PC-3 (cell line): ENCODE measurements around the gene RAB40C. TPM values are rescaled to one million over a fixed set of nuclear protein-coding genes. Genes with fewer than 3 reads are reported as not detected.

Experiments
- ATAC-seq: fragments of 200-7000 bp; cut with Tn5 transposase; 2 replicates; pipeline ENCODE4 v1.9.1; 2020; ENCODE audit warnings: mild to moderate bottlenecking, moderate library complexity
- BruUV-seq: library from RNA; stranded (reverse); fragments of 400-500 nt; replicated peaks from 2 replicates; lab custom pipeline; 2021; lab: Mats Ljungman, UMichigan
- CTCF ChIA-PET: fragments of 300-600 bp; sonication (Branson Sonifier 250); formaldehyde crosslinking; loops from one replicate; lab custom pipeline; 2022; ENCODE audit warnings: antibody characterized with exemption; lab: Charles Lee
- POLR2A ChIA-PET: fragments of 300-600 bp; sonication (Branson Sonifier 250); formaldehyde crosslinking; loops from one replicate; lab custom pipeline; 2022; ENCODE audit warnings: antibody characterized with exemption; ENCODE audit not compliant: unreplicated experiment; lab: Charles Lee
- DNase-seq: peaks from one replicate; pipeline ENCODE4 v3.0.0-alpha.2; 2015
- H2AFZ ChIP-seq: fragments of 300-600 bp; sonication (generic); 2 replicates; pipeline ENCODE4 v1.6.0; 2016; ENCODE audit warnings: antibody characterized with exemption, low read length
- H3F3A ChIP-seq: fragments of 300-600 bp; sonication (generic); one replicate; pipeline ENCODE4 v1.6.0; 2017; ENCODE audit warnings: antibody characterized with exemption, low read length, control low read depth, mild to moderate bottlenecking; ENCODE audit not compliant: unreplicated experiment
- H3K27ac ChIP-seq: fragments of 300-600 bp; sonication (generic); 2 replicates; pipeline ENCODE4 v1.5.1; 2016; ENCODE audit warnings: mild to moderate bottlenecking, low read length
- H3K27me3 ChIP-seq: fragments of 300-600 bp; sonication (generic); 2 replicates; pipeline ENCODE4 v1.6.1; 2016; ENCODE audit warnings: low read length, mixed read lengths
- H3K36me3 ChIP-seq: fragments of 300-600 bp; sonication (generic); 2 replicates; pipeline ENCODE4 v1.6.1; 2016; ENCODE audit warnings: low read depth, mixed run types, low read length, mixed read lengths
- H3K4me1 ChIP-seq: fragments of 300-600 bp; sonication (generic); 2 replicates; pipeline ENCODE4 v1.5.1; 2016; ENCODE audit warnings: low read length; ENCODE audit not compliant: insufficient read depth
- H3K4me2 ChIP-seq: fragments of 300-600 bp; sonication (generic); 2 replicates; pipeline ENCODE4 v1.6.0; 2016; ENCODE audit warnings: low read length
- H3K4me3 ChIP-seq: fragments of 300-600 bp; sonication (generic); 2 replicates; pipeline ENCODE4 v1.5.1; 2016; ENCODE audit warnings: mild to moderate bottlenecking, low read length, mixed read lengths
- H3K79me2 ChIP-seq: fragments of 300-600 bp; sonication (generic); 2 replicates; pipeline ENCODE4 v1.6.1; 2017; ENCODE audit warnings: low read length, mixed read lengths
- H3K9ac ChIP-seq: fragments of 300-600 bp; sonication (generic); 2 replicates; pipeline ENCODE4 v1.6.0; 2016; ENCODE audit warnings: mild to moderate bottlenecking, low read length
- H3K9me2 ChIP-seq: fragments of 300-600 bp; sonication (generic); replicated peaks from 2 replicates; pipeline ENCODE4 v1.6.1; 2016; ENCODE audit warnings: mixed run types, low read length, mixed read lengths
- H3K9me3 ChIP-seq: fragments of 300-600 bp; sonication (generic); 2 replicates; pipeline ENCODE4 v1.6.1; 2016; ENCODE audit warnings: low read length, mixed read lengths
- H4K20me1 ChIP-seq: fragments of 300-600 bp; sonication (generic); 2 replicates; pipeline ENCODE4 v1.6.1; 2016; ENCODE audit warnings: low read length, mixed read lengths
- CTCF ChIP-seq: fragments of 300-600 bp; sonication (generic); conservative IDR thresholded peaks from 2 replicates; pipeline ENCODE4 v1.5.1; 2017; ENCODE audit warnings: antibody characterized with exemption, low read depth, mild to moderate bottlenecking, low read length
- EZH2 ChIP-seq: fragments of 300-600 bp; sonication (generic); IDR thresholded peaks from one replicate; pipeline ENCODE4 v1.6.1; 2017; ENCODE audit warnings: antibody characterized with exemption, mild to moderate bottlenecking, low read length; ENCODE audit not compliant: unreplicated experiment
- EZH2phosphoT487 ChIP-seq: fragments of 300-600 bp; sonication (generic); IDR thresholded peaks from 2 replicates; pipeline ENCODE4 v1.6.1; 2018; ENCODE audit warnings: mild to moderate bottlenecking, antibody characterized with exemption, low read length, borderline replicate concordance
- intact Hi-C: fragments of 100-400 bp; cut with micrococcal nuclease; formaldehyde crosslinking; loops from 2 replicates; pipeline ENCODE4 v1.9.0; 2023
- total RNA-seq: library from RNA; depleted of rRNA; stranded (reverse); fragments of >200 nt; gene quantifications from 2 replicates; pipeline ENCODE4 v1.2.3, GENCODE V29; 2014

Gene RAB40C
- total RNA-seq, 1 experiment from 2014 or later, result 19.5 TPM

- POLR2A ChIA-PET, result no interaction called here
- H3K4me2 ChIP-seq, result no peak overlapping the region
- no peak for DNase-seq
- peaks cover 4% of the 10 kb centered on the region for H3K4me1 ChIP-seq
- BruUV-seq, result no TSS peak
- no peaks in the 10 kb centered on the region for H4K20me1 ChIP-seq
- no peak overlapping the region for H3K9ac ChIP-seq
- H3K9me3 ChIP-seq, result no peaks in the 10 kb centered on the region
- H3K79me2 ChIP-seq, result peaks cover 12% of the 10 kb centered on the region
- no peaks in the 10 kb centered on the region for H3F3A ChIP-seq
- no peak overlapping the region for H3K4me3 ChIP-seq
- H3K27me3 ChIP-seq, result no peaks in the 10 kb centered on the region
- no peak overlapping the region for H3K27ac ChIP-seq
- H3K9me2 ChIP-seq, result no peaks in the 10 kb centered on the region
- no peaks in the 10 kb centered on the region for H3K36me3 ChIP-seq
- no peak for ATAC-seq
- CTCF ChIA-PET, result no interaction called here
- intact Hi-C loops, result no loop called here
- H2AFZ ChIP-seq, result no peak overlapping the region
- TF ChIP-seq EZH2phosphoT487 (no peak), EZH2 (no peak), CTCF (no peak)
These were observed 42.8 kb downstream of the RAB40C start for GRCh38 chr16:632486-633335.

- Histone ChIP-seq H2AFZ (no peak overlapping the region), H4K20me1 (no peaks in the 10 kb centered on the region), H3K9me3 (no peaks in the 10 kb centered on the region), H3K27me3 (no peaks in the 10 kb centered on the region), H3K4me3 (no peak overlapping the region), H3F3A (no peaks in the 10 kb centered on the region), H3K36me3 (no peaks in the 10 kb centered on the region), H3K27ac (no peak overlapping the region), H3K4me2 (no peak overlapping the region), H3K4me1 (peaks cover 3% of the 10 kb centered on the region; the same call in 1 of the 2 replicates), H3K9ac (no peak overlapping the region), H3K9me2 (no peaks in the 10 kb centered on the region), H3K79me2 (peaks cover 12% of the 10 kb centered on the region)
- intact Hi-C loops, result no loop called here
- TF ChIP-seq CTCF (no peak), EZH2phosphoT487 (no peak), EZH2 (no peak)
- no peak for DNase-seq
- CTCF ChIA-PET, result no interaction called here
- POLR2A ChIA-PET, result no interaction called here
- no peak for ATAC-seq
- BruUV-seq, result no TSS peak
These were observed 43.6 kb downstream of the RAB40C start for GRCh38 chr16:633336-634050.
